Measurements from ENCODE around the gene GRAMD2A. TPM values are rescaled to one million over a fixed set of nuclear protein-coding genes. Genes with fewer than 3 reads are reported as not detected.

Gene GRAMD2A
- total RNA-seq, 3 donors from 2014 or later (not counting 1 experiment from before 2014, with no cell fraction given), result not detected

- H3K27ac Mint-ChIP-seq, result no peak overlapping the region
- peaks cover 24 to 32% of the 10 kb centered on the region in 2 donors for H3K27me3 Mint-ChIP-seq (ENCODE audit: low read depth in 2 of 2)
- H3K36me3 ChIP-seq (ENCODE audit: control insufficient read depth, insufficient read depth, low read length), result peaks cover 17% of the 10 kb centered on the region
- H3K4me1 ChIP-seq (ENCODE audit: control insufficient read depth, insufficient read depth, low read length), result peaks cover 6% of the 10 kb centered on the region
- DNase-seq (no peak), ATAC-seq (peak in 1 of 3 donors; percentile 54)
- H3K4me1 Mint-ChIP-seq, result peaks cover 5% of the 10 kb centered on the region in 2 donors
- H3K9me3 ChIP-seq (ENCODE audit: control insufficient read depth, insufficient read depth, low read length), result no peaks in the 10 kb centered on the region
- H3K9me3 Mint-ChIP-seq, result no peaks in the 10 kb centered on the region
- H3K27me3 ChIP-seq (ENCODE audit: control insufficient read depth, insufficient read depth, low read length), result peaks cover 2% of the 10 kb centered on the region
- no peak for TF ChIP-seq CTCF (IDR thresholded peaks at IDR 0.05)
- H3K4me3 ChIP-seq (ENCODE audit: low read length), result no peak overlapping the region
- WGBS (ENCODE audit: insufficient coverage), result 50% methylated on average over 6 of the region's 6 CpGs
- H3K27ac ChIP-seq (ENCODE audit: low read length), result no peak overlapping the region
- intact Hi-C loops (cut with micrococcal nuclease), result loop anchor here (5.0 to 10.0 kb wide), 2 partner anchors 77 to 480 kb away; partner anchors contain the start of gene PARP6
- no peak overlapping the region for H3K4me3 Mint-ChIP-seq
- H3K36me3 Mint-ChIP-seq, result no peaks in the 10 kb centered on the region
Observed at GRCh38 chr15:72195101-72195511, 2.5 kb downstream of the GRAMD2A start.

GRCh38 chr15:72193836-72194396 lies 3.7 kb downstream of the GRAMD2A start:
- intact Hi-C loops (cut with micrococcal nuclease), result loop anchor here (10.0 kb wide), 1 partner anchor 481 kb away; no protein-coding TSS in a partner anchor
- no peak for TF ChIP-seq CTCF (IDR thresholded peaks at IDR 0.05)
- ATAC-seq (no peak), DNase-seq (no peak)
- Mint-ChIP-seq H3K36me3 (no peaks in the 10 kb centered on the region), H3K4me3 (no peak overlapping the region), H3K27me3 (ENCODE audit: low read depth in 2 of 2) (peaks cover 24 to 33% of the 10 kb centered on the region in 2 donors), H3K9me3 (no peaks in the 10 kb centered on the region), H3K27ac (no peak overlapping the region), H3K4me1 (peaks cover 5% of the 10 kb centered on the region in 2 donors)
- Histone ChIP-seq H3K4me3 (ENCODE audit: low read length) (no peak overlapping the region), H3K4me1 (ENCODE audit: control insufficient read depth, insufficient read depth, low read length) (peaks cover 6% of the 10 kb centered on the region), H3K36me3 (ENCODE audit: control insufficient read depth, insufficient read depth, low read length) (peaks cover 6% of the 10 kb centered on the region), H3K27me3 (ENCODE audit: control insufficient read depth, insufficient read depth, low read length) (peaks cover 2% of the 10 kb centered on the region), H3K27ac (ENCODE audit: low read length) (no peak overlapping the region), H3K9me3 (ENCODE audit: control insufficient read depth, insufficient read depth, low read length) (no peaks in the 10 kb centered on the region)
- 94% methylated on average over 6 of the region's 8 CpGs for WGBS (ENCODE audit: insufficient coverage)

GRCh38 chr15:72192416-72192815 lies 5.2 kb downstream of the GRAMD2A start:
- no peaks in the 10 kb centered on the region for H3K36me3 ChIP-seq (ENCODE audit: control insufficient read depth, insufficient read depth, low read length)
- no peak for DNase-seq
- H3K4me3 ChIP-seq (ENCODE audit: low read length), result no peak overlapping the region
- H3K27me3 Mint-ChIP-seq (ENCODE audit: low read depth in 2 of 2), result peaks cover 24 to 26% of the 10 kb centered on the region in 2 donors
- H3K4me1 Mint-ChIP-seq, result no peaks in the 10 kb centered on the region
- no peaks in the 10 kb centered on the region for H3K36me3 Mint-ChIP-seq
- no peaks in the 10 kb centered on the region for H3K9me3 Mint-ChIP-seq
- H3K27ac Mint-ChIP-seq, result no peak overlapping the region
- H3K4me3 Mint-ChIP-seq, result no peak overlapping the region
- no peak for TF ChIP-seq CTCF (IDR thresholded peaks at IDR 0.05)
- H3K27me3 ChIP-seq (ENCODE audit: control insufficient read depth, insufficient read depth, low read length), result peaks cover 2% of the 10 kb centered on the region
- H3K27ac ChIP-seq (ENCODE audit: low read length), result no peak overlapping the region
- no peaks in the 10 kb centered on the region for H3K9me3 ChIP-seq (ENCODE audit: control insufficient read depth, insufficient read depth, low read length)
- ATAC-seq, result no peak
- peaks cover 6% of the 10 kb centered on the region for H3K4me1 ChIP-seq (ENCODE audit: control insufficient read depth, insufficient read depth, low read length)
- WGBS (ENCODE audit: insufficient coverage), result 94% methylated on average over 3 of the region's 3 CpGs
- intact Hi-C loops (cut with micrococcal nuclease), result loop anchor here (10.0 kb wide), 1 partner anchor 482 kb away; no protein-coding TSS in a partner anchor
